ENCODE data around the gene SART3.
"Not testable (repeated sequence)": the region's sequence is repeated elsewhere in the genome, so short reads cannot be mapped to it uniquely, and the experiment has no call there.

SART3 gene

GRCh38 chr12:108565976-108566375, 5.0 kb upstream of the SART3 start:
- in situ Hi-C loops (cut with MboI; ENCODE audit: low sequenced_read_pairs), result no loop called here

- in situ Hi-C loops (cut with MboI; ENCODE audit: low sequenced_read_pairs), result no loop called here
Measured at GRCh38 chr12:108565146-108565545, 4.2 kb upstream of the SART3 start.

GRCh38 chr12:108564724-108565123, 3.8 kb upstream of the SART3 start:
- in situ Hi-C loops (cut with MboI; ENCODE audit: low sequenced_read_pairs), result no loop called here

- in situ Hi-C loops (cut with MboI; ENCODE audit: low sequenced_read_pairs), result no loop called here
Measured at GRCh38 chr12:108563804-108564151, 2.8 kb upstream of the SART3 start.

GRCh38 chr12:108563136-108563803, 2.3 kb upstream of the SART3 start:
- in situ Hi-C loops (cut with MboI; ENCODE audit: low sequenced_read_pairs), result no loop called here

- in situ Hi-C loops (cut with MboI; ENCODE audit: low sequenced_read_pairs), result no loop called here
Measured at GRCh38 chr12:108562348-108563135, 1.6 kb upstream of the SART3 start, which contains the start of gene ISCU. TSS of gene ISCU (plus strand) at chr12:108562596. CDS start at chr12:108562623, 27 bp downstream.

- in situ Hi-C loops (cut with MboI; ENCODE audit: low sequenced_read_pairs), result no loop called here
Measured at GRCh38 chr12:108561852-108562347, 927 bp upstream of the SART3 start.

- in situ Hi-C loops (cut with MboI; ENCODE audit: low sequenced_read_pairs), result no loop called here
Measured at GRCh38 chr12:108560321-108560721, 652 bp downstream of the SART3 start.

- in situ Hi-C loops (cut with MboI; ENCODE audit: low sequenced_read_pairs), result no loop called here
Measured at GRCh38 chr12:108559748-108560147, 1.2 kb downstream of the SART3 start.

- in situ Hi-C loops (cut with MboI; ENCODE audit: low sequenced_read_pairs), result no loop called here
Measured at GRCh38 chr12:108559007-108559655, 1.8 kb downstream of the SART3 start.

GRCh38 chr12:108555383-108555782, 5.6 kb downstream of the SART3 start:
- in situ Hi-C loops (cut with MboI; ENCODE audit: low sequenced_read_pairs), result not testable (repeated sequence)

- in situ Hi-C loops (cut with MboI; ENCODE audit: low sequenced_read_pairs), result no loop called here
Measured at GRCh38 chr12:108553799-108554198, 7.2 kb downstream of the SART3 start.

- in situ Hi-C loops (cut with MboI; ENCODE audit: low sequenced_read_pairs), result no loop called here
Measured at GRCh38 chr12:108551535-108551934, 9.4 kb downstream of the SART3 start.

GRCh38 chr12:108548954-108549521, 11.9 kb downstream of the SART3 start:
- in situ Hi-C loops (cut with MboI; ENCODE audit: low sequenced_read_pairs), result no loop called here

GRCh38 chr12:108547686-108548085, 13.3 kb downstream of the SART3 start:
- in situ Hi-C loops (cut with MboI; ENCODE audit: low sequenced_read_pairs), result no loop called here

GRCh38 chr12:108543652-108544051, 17.3 kb downstream of the SART3 start:
- in situ Hi-C loops (cut with MboI; ENCODE audit: low sequenced_read_pairs), result no loop called here

- in situ Hi-C loops (cut with MboI; ENCODE audit: low sequenced_read_pairs), result no loop called here
Measured at GRCh38 chr12:108542320-108542719, 18.7 kb downstream of the SART3 start.

- in situ Hi-C loops (cut with MboI; ENCODE audit: low sequenced_read_pairs), result no loop called here
Measured at GRCh38 chr12:108538616-108539195, 22.3 kb downstream of the SART3 start.

- in situ Hi-C loops (cut with MboI; ENCODE audit: low sequenced_read_pairs), result no loop called here
Measured at GRCh38 chr12:108538146-108538545, 22.8 kb downstream of the SART3 start.

- in situ Hi-C loops (cut with MboI; ENCODE audit: low sequenced_read_pairs), result no loop called here
Measured at GRCh38 chr12:108531929-108532848, 28.8 kb downstream of the SART3 start.

Data from hTERT RPE-1 (cell line).